SK-N-SH treated with all-trans-retinoic acid at 6 μM for 48 hours (cell line): ENCODE data around the gene CLEC20A.
"Not testable (repeated sequence)": the region's sequence is repeated elsewhere in the genome, so short reads cannot be mapped to it uniquely, and the experiment has no call there.

Source experiments
- ATAC-seq: fragments of 200-7000 bp; cut with Tn5 transposase; 3 replicates; pipeline ENCODE4 v1.9.1; 2020; ENCODE audit warnings: mild to moderate bottlenecking, moderate library complexity
- ARNTL ChIP-seq: fragments of 450-650 bp; formaldehyde crosslinking; IDR thresholded peaks from 2 replicates; pipeline ENCODE4 v1.5.0; 2020; ENCODE audit warnings: low read depth, mild to moderate bottlenecking, moderate library complexity, borderline replicate concordance
- BACH2 ChIP-seq: fragments of 250-450 bp; sonication (Bioruptor Pico); IDR thresholded peaks from 2 replicates; pipeline ENCODE4 v1.9.0; 2021; ENCODE audit warnings: mild to moderate bottlenecking, borderline replicate concordance
- ESRRG ChIP-seq: fragments of 250-450 bp; sonication (Bioruptor Pico); IDR thresholded peaks from 2 replicates; pipeline ENCODE4 v1.6.1; 2021; ENCODE audit warnings: mild to moderate bottlenecking
- GLIS3 ChIP-seq: fragments of 250-450 bp; sonication (Bioruptor Pico); IDR thresholded peaks from 2 replicates; pipeline ENCODE4 v1.5.0; 2020; ENCODE audit warnings: mild to moderate bottlenecking, moderate library complexity
- OSR1 ChIP-seq: fragments of 250-450 bp; sonication (Bioruptor Pico); IDR thresholded peaks from 2 replicates; pipeline ENCODE4 v1.8.0; 2022; ENCODE audit warnings: moderate library complexity, mild to moderate bottlenecking, inconsistent platforms
- PPARA ChIP-seq: fragments of 250-450 bp; sonication (Bioruptor Pico); IDR thresholded peaks from 2 replicates; pipeline ENCODE4 v1.5.0; 2020; ENCODE audit warnings: mild to moderate bottlenecking, borderline replicate concordance
- RARB ChIP-seq: fragments of 250-450 bp; sonication (Bioruptor Pico); IDR thresholded peaks from 2 replicates; pipeline ENCODE4 v1.8.0; 2021; ENCODE audit warnings: mild to moderate bottlenecking, moderate library complexity
- SNAI2 ChIP-seq: fragments of 250-450 bp; sonication (Bioruptor Pico); IDR thresholded peaks from 2 replicates; pipeline ENCODE4 v1.5.0; 2020; ENCODE audit warnings: mild to moderate bottlenecking, moderate library complexity
- TCF4 ChIP-seq: fragments of 250-450 bp; sonication (Bioruptor Pico); IDR thresholded peaks from 2 replicates; pipeline ENCODE4 v1.8.0; 2021; ENCODE audit warnings: mild to moderate bottlenecking, moderate library complexity, borderline replicate concordance
- TOX ChIP-seq: fragments of 250-450 bp; sonication (Bioruptor Pico); IDR thresholded peaks from 2 replicates; pipeline ENCODE4 v1.8.0; 2021; ENCODE audit warnings: mild to moderate bottlenecking, moderate library complexity, borderline replicate concordance
- ZC3H10 ChIP-seq: fragments of 250-450 bp; sonication (Bioruptor Pico); IDR thresholded peaks from 2 replicates; pipeline ENCODE4 v1.5.1; 2021; ENCODE audit warnings: mild to moderate bottlenecking, moderate library complexity
- ZNF565 ChIP-seq: fragments of 450-650 bp; formaldehyde crosslinking; conservative IDR thresholded peaks from 2 replicates; pipeline ENCODE4 v1.5.0; 2020; ENCODE audit warnings: low read depth, mild to moderate bottlenecking, moderate library complexity
- ZNF70 ChIP-seq: fragments of 450-650 bp; formaldehyde crosslinking; IDR thresholded peaks from 2 replicates; pipeline ENCODE4 v1.5.0; 2020; ENCODE audit warnings: mild to moderate bottlenecking, moderate library complexity
- ZNF8 ChIP-seq: fragments of 450-650 bp; formaldehyde crosslinking; IDR thresholded peaks from 2 replicates; pipeline ENCODE4 v1.5.0; 2020; ENCODE audit warnings: mild to moderate bottlenecking, moderate library complexity
- TF ChIP-seq, protein P1 (sequence below): fragments of 250-450 bp; sonication (Bioruptor Pico); IDR thresholded peaks from 2 replicates; pipeline ENCODE4 v1.8.0; 2020; ENCODE audit warnings: mild to moderate bottlenecking, moderate library complexity, borderline replicate concordance
- TF ChIP-seq, protein P2 (sequence below): fragments of 250-450 bp; sonication (Bioruptor Pico); IDR thresholded peaks from 2 replicates; pipeline ENCODE4 v1.5.1; 2020; ENCODE audit warnings: low read depth, mild to moderate bottlenecking, moderate library complexity
- TF ChIP-seq, protein P3 (sequence below): fragments of 250-450 bp; sonication (Bioruptor Pico); IDR thresholded peaks from 2 replicates; pipeline ENCODE4 v1.8.0; 2021; ENCODE audit warnings: low read depth, mild to moderate bottlenecking, moderate library complexity, borderline replicate concordance
- TF ChIP-seq, protein P4 (sequence below): fragments of 250-450 bp; sonication (Bioruptor Pico); IDR thresholded peaks from 2 replicates; pipeline ENCODE4 v1.5.0; 2020; ENCODE audit warnings: mild to moderate bottlenecking, moderate library complexity
- TF ChIP-seq, protein P5 (sequence below): fragments of 250-450 bp; sonication (Bioruptor Pico); IDR thresholded peaks from 2 replicates; pipeline ENCODE4 v1.5.1; 2021; ENCODE audit warnings: mild to moderate bottlenecking, moderate library complexity

Gene CLEC20A

DNA sequence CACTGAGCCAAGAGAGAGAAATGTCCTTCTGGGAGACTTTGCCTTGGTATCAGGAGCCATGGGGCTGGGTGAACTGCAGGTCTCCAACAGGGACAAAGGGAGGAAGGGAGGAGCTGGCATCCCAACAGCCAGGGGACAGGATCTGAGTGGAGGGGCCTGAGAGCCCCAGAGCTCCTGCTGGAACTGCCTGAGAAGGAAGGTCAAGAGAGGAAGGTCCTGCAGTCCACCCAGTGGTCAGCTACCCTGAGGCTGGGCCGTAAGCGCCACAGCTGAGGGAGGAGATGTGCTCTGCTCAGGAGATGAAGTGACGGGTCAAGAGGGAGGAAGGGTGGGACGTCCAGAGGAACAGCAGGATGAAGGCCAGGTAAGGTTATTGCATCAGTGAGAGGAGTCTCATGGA is 7.5 kb upstream of the CLEC20A start (continued):
- TF ChIP-seq, protein P1, sequence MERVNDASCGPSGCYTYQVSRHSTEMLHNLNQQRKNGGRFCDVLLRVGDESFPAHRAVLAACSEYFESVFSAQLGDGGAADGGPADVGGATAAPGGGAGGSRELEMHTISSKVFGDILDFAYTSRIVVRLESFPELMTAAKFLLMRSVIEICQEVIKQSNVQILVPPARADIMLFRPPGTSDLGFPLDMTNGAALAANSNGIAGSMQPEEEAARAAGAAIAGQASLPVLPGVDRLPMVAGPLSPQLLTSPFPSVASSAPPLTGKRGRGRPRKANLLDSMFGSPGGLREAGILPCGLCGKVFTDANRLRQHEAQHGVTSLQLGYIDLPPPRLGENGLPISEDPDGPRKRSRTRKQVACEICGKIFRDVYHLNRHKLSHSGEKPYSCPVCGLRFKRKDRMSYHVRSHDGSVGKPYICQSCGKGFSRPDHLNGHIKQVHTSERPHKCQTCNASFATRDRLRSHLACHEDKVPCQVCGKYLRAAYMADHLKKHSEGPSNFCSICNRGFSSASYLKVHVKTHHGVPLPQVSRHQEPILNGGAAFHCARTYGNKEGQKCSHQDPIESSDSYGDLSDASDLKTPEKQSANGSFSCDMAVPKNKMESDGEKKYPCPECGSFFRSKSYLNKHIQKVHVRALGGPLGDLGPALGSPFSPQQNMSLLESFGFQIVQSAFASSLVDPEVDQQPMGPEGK (CRISPR knock-in tag), result no peak
- TF ChIP-seq, protein P2, sequence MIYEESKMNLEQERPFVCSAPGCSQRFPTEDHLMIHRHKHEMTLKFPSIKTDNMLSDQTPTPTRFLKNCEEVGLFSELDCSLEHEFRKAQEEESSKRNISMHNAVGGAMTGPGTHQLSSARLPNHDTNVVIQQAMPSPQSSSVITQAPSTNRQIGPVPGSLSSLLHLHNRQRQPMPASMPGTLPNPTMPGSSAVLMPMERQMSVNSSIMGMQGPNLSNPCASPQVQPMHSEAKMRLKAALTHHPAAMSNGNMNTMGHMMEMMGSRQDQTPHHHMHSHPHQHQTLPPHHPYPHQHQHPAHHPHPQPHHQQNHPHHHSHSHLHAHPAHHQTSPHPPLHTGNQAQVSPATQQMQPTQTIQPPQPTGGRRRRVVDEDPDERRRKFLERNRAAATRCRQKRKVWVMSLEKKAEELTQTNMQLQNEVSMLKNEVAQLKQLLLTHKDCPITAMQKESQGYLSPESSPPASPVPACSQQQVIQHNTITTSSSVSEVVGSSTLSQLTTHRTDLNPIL (CRISPR knock-in tag), result no peak
- TF ChIP-seq, protein P3, sequence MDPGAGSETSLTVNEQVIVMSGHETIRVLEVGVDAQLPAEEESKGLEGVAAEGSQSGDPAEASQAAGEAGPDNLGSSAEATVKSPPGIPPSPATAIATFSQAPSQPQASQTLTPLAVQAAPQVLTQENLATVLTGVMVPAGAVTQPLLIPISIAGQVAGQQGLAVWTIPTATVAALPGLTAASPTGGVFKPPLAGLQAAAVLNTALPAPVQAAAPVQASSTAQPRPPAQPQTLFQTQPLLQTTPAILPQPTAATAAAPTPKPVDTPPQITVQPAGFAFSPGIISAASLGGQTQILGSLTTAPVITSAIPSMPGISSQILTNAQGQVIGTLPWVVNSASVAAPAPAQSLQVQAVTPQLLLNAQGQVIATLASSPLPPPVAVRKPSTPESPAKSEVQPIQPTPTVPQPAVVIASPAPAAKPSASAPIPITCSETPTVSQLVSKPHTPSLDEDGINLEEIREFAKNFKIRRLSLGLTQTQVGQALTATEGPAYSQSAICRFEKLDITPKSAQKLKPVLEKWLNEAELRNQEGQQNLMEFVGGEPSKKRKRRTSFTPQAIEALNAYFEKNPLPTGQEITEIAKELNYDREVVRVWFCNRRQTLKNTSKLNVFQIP (CRISPR knock-in tag), result no peak

DNA sequence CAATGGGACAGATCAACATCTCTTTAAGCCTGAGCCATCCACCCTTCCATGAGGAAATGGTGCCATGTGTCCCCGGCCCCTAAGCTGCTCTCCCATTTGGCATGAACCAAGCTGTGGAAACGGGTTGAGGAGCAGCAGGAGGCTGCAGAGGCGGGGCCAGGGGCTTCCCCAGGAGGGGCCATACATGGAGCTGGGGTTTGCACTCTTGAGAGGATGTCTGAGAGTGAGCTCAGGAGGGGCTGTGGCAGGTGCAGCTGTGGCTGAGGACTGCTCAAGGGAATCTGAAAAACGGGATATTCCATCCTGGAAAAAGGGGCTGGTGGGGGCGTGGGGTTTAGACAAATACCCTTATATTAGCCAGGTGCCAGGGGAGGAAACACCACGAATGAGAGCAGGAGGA is 7.1 kb upstream of the CLEC20A start:
- no peak for ATAC-seq
- TF ChIP-seq ZC3H10 (CRISPR knock-in tag) (no peak), SNAI2 (CRISPR knock-in tag) (no peak), GLIS3 (CRISPR knock-in tag) (no peak), ESRRG (CRISPR knock-in tag) (no peak), ZNF70 (CRISPR knock-in tag) (no peak), ZNF8 (no peak), OSR1 (CRISPR knock-in tag) (no peak), TOX (CRISPR knock-in tag) (no peak)

DNA sequence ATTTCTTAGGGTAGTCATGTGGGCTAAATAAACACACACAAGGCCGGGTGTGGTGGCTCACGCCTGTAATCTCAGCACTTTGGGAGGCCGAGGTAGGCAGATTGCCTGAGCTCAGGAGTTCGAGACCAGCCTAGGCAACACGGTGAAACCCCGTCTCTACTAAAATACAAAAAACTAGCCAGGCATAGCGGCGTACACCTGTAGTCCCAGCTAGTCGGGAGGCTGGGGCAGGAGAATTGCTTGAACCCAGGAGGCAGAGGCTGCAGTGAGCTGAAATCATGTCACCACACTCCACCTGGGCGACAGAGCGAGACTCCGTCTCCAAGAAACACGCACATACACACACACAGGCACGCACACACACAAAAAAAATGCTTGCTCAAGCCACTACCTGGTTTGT is 6.6 kb upstream of the CLEC20A start:
- ATAC-seq, result not testable (repeated sequence)

DNA sequence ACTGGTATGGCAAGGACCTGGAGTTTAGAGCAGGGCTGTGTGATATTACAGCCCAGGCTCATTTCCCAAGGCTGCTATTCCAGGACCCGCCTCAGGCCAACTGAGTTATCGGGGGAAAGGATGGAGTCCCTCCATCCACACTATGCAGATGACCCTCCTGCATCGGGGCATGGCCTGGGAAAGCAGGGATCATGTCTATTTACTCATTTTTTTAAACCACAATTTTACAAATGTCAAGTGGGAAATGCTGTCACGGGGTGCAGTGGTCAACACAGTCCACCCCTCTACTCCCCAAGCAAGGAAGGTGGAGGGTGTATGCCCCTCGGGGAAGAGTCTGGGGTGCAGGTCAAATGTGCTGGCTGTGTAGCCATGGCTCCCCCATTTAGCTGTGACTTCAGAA is 6.1 kb upstream of the CLEC20A start:
- TF ChIP-seq RARB (no peak), ZC3H10 (CRISPR knock-in tag) (no peak), ZNF565 (CRISPR knock-in tag) (no peak), BACH2 (no peak), TCF4 (CRISPR knock-in tag) (no peak), ARNTL (no peak), ZNF8 (no peak), SNAI2 (CRISPR knock-in tag) (no peak), PPARA (no peak)
- TF ChIP-seq, protein P4, sequence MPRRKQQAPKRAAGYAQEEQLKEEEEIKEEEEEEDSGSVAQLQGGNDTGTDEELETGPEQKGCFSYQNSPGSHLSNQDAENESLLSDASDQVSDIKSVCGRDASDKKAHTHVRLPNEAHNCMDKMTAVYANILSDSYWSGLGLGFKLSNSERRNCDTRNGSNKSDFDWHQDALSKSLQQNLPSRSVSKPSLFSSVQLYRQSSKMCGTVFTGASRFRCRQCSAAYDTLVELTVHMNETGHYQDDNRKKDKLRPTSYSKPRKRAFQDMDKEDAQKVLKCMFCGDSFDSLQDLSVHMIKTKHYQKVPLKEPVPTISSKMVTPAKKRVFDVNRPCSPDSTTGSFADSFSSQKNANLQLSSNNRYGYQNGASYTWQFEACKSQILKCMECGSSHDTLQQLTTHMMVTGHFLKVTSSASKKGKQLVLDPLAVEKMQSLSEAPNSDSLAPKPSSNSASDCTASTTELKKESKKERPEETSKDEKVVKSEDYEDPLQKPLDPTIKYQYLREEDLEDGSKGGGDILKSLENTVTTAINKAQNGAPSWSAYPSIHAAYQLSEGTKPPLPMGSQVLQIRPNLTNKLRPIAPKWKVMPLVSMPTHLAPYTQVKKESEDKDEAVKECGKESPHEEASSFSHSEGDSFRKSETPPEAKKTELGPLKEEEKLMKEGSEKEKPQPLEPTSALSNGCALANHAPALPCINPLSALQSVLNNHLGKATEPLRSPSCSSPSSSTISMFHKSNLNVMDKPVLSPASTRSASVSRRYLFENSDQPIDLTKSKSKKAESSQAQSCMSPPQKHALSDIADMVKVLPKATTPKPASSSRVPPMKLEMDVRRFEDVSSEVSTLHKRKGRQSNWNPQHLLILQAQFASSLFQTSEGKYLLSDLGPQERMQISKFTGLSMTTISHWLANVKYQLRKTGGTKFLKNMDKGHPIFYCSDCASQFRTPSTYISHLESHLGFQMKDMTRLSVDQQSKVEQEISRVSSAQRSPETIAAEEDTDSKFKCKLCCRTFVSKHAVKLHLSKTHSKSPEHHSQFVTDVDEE, result no peak
- TF ChIP-seq, protein P3 (CRISPR knock-in tag), result no peak
- TF ChIP-seq, protein P5, sequence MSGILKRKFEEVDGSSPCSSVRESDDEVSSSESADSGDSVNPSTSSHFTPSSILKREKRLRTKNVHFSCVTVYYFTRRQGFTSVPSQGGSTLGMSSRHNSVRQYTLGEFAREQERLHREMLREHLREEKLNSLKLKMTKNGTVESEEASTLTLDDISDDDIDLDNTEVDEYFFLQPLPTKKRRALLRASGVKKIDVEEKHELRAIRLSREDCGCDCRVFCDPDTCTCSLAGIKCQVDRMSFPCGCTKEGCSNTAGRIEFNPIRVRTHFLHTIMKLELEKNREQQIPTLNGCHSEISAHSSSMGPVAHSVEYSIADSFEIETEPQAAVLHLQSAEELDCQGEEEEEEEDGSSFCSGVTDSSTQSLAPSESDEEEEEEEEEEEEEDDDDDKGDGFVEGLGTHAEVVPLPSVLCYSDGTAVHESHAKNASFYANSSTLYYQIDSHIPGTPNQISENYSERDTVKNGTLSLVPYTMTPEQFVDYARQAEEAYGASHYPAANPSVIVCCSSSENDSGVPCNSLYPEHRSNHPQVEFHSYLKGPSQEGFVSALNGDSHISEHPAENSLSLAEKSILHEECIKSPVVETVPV (CRISPR knock-in tag), result no peak
- no peak for ATAC-seq
